ENCODE measurements around the gene CSMD2.

- no peak for TF ChIP-seq CTCF (conservative IDR thresholded peaks at IDR 0.05 in 1 of 2, IDR thresholded peaks at IDR 0.05 in 1 of 2; ENCODE audit: low read depth in 1 of 2, low read length in 2 of 2)
- TF ChIP-seq EZH2 (IDR thresholded peaks at IDR 0.05; ENCODE audit: low read length, missing control alignments) = no peak
These were observed 221.1 kb downstream of the CSMD2 start for GRCh38 chr1:33943978-33944377.
